GM13977 (cell line): ENCODE results near the gene AFMID.

Experiments used
- DNase-seq: peaks from one replicate; pipeline ENCODE4 v3.0.0; 2012; ENCODE audit warnings: low spot score
- in situ Hi-C: fragments of 300-500 bp; cut with MboI; formaldehyde crosslinking; loops from one replicate; pipeline ENCODE4 v1.12.0; 2022; ENCODE audit warnings: low sequenced_read_pairs, low pct_unique_long_range_greater_than_20kb, mixed read lengths, inconsistent platforms; ENCODE audit not compliant: unreplicated experiment
- TF ChIP-seq, protein P1 (sequence below): IDR thresholded peaks from 2 replicates; pipeline ENCODE4 v1.5.1; 2012; ENCODE audit warnings: mild to moderate bottlenecking, control low read depth; ENCODE audit not compliant: insufficient read depth; ENCODE audit errors: extremely low read depth, missing control alignments

Gene AFMID

GRCh38 chr17:78159575-78160158 is 27.5 kb upstream of the AFMID start:
- TF ChIP-seq, protein P1, sequence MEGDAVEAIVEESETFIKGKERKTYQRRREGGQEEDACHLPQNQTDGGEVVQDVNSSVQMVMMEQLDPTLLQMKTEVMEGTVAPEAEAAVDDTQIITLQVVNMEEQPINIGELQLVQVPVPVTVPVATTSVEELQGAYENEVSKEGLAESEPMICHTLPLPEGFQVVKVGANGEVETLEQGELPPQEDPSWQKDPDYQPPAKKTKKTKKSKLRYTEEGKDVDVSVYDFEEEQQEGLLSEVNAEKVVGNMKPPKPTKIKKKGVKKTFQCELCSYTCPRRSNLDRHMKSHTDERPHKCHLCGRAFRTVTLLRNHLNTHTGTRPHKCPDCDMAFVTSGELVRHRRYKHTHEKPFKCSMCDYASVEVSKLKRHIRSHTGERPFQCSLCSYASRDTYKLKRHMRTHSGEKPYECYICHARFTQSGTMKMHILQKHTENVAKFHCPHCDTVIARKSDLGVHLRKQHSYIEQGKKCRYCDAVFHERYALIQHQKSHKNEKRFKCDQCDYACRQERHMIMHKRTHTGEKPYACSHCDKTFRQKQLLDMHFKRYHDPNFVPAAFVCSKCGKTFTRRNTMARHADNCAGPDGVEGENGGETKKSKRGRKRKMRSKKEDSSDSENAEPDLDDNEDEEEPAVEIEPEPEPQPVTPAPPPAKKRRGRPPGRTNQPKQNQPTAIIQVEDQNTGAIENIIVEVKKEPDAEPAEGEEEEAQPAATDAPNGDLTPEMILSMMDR: no peak
- DNase-seq: peak; percentile 47
- in situ Hi-C loops: no loop called here

- TF ChIP-seq, protein P1: no peak
- DNase-seq: no peak
- in situ Hi-C loops: no loop called here
Observed at GRCh38 chr17:78163881-78164747, 23.0 kb upstream of the AFMID start.

- in situ Hi-C loops: no loop called here
- TF ChIP-seq, protein P1: no peak
- DNase-seq: no peak
Observed at GRCh38 chr17:78164748-78165607, 22.2 kb upstream of the AFMID start.

DNA sequence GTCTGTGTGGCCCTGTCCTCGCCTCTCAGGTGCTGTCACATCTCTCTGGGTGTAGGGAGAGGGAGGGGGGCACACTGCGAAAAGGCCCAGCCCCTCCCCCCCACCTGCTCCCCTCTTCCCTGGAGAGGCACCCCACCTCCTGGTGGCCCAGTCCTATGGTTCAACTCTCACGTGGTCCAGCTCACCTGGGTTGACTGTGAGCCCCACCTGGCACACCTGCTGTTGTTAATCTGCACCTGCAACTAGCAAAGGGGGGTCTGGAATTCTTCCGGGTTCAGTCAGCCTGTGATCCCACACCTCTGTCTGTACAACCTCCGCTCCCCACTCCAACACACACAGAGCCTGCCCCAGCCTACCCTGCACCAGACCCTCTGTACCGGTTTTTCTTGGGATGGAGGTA is 20.7 kb upstream of the AFMID start:
- in situ Hi-C loops: no loop called here
- TF ChIP-seq, protein P1: no peak
- DNase-seq: no peak

DNA sequence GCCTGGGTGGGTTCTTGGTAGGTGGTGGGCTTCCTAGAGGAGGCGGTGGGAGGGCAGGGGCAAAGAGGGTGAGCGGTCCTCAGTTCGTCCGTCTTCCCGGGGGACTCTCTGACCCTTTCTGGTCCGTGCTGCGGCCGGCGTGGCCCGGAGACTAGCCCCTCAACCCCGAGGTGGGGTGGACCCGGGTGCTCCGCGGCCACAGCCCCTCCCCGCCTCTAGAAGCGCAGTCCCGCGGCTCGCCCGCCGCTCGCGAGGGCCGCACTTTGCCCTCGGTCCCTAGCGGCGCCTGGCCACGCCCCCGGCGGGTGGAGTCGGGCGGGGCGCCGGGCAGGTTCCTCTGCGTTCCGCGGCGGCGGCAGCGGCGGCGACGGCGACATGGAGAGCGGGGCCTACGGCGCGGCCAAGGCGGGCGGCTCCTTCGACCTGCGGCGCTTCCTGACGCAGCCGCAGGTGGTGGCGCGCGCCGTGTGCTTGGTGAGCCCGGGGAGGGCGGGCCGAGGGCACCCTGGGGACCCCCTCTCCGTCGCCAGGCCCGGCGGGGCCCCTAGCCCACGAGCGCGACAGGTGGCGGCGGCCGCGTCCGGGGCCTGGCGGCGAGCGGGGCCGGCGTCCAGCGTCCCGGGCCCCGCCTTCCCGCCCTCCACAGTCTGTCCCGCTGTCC is 18.8 kb upstream of the AFMID start, which contains the start of gene SYNGR2:
Gene SYNGR2 (plus strand): TSS at position 340 of the 661 bp plus-strand sequence. CDS start 36 bp downstream, at position 376.
- DNase-seq: peak; percentile 96
- TF ChIP-seq, protein P1: no peak
- in situ Hi-C loops: no loop called here
